HG02973 (cell line): Measurements from ENCODE around the gene DCPS.
"Not testable (repeated sequence)": the region's sequence is repeated elsewhere in the genome, so short reads cannot be mapped to it uniquely, and the experiment has no call there.

ENCODE experiments used
- ATAC-seq: cut with Tn5 transposase; IDR thresholded peaks from one replicate; pipeline ENCODE4 v1.9.1; 2021; ENCODE audit warnings: moderate library complexity; ENCODE audit not compliant: unreplicated experiment

The DCPS gene

GRCh38 chr11:126341760-126342161 is 37.9 kb downstream of the DCPS start:
- ATAC-seq: no peak

- no peak for ATAC-seq
Observed at GRCh38 chr11:126343051-126343450, 39.2 kb downstream of the DCPS start.

GRCh38 chr11:126344141-126345080 is 40.6 kb downstream of the DCPS start:
- ATAC-seq: no peak

- ATAC-seq: no peak
Observed at GRCh38 chr11:126345283-126345682, 41.4 kb downstream of the DCPS start.

GRCh38 chr11:126345759-126346585 is 42.1 kb downstream of the DCPS start:
- ATAC-seq: no peak

- no peak for ATAC-seq
Observed at GRCh38 chr11:126346586-126346940, 42.7 kb downstream of the DCPS start.

- not testable (repeated sequence) for ATAC-seq
Observed at GRCh38 chr11:126346946-126347345, 43.1 kb downstream of the DCPS start.

GRCh38 chr11:126347751-126348668 is 44.1 kb downstream of the DCPS start:
- ATAC-seq: no peak

GRCh38 chr11:126348806-126349582 is 45.1 kb downstream of the DCPS start:
- ATAC-seq: no peak

- ATAC-seq: no peak
Observed at GRCh38 chr11:126350836-126351235, 47.0 kb downstream of the DCPS start.

GRCh38 chr11:126352163-126352562 is 48.3 kb downstream of the DCPS start:
- no peak for ATAC-seq

GRCh38 chr11:126352934-126353801 is 49.3 kb downstream of the DCPS start:
- no peak for ATAC-seq

- ATAC-seq: peak; percentile 37
Observed at GRCh38 chr11:126354631-126355323, 50.9 kb downstream of the DCPS start.

GRCh38 chr11:126355324-126355925 is 51.6 kb downstream of the DCPS start, which contains the start of gene ST3GAL4:
ST3GAL4 (plus strand) TSS chr11:126355686; CDS start chr11:126406156, 50,470 bp downstream.
- ATAC-seq: peak; percentile 51

- peak; percentile 3 for ATAC-seq
Observed at GRCh38 chr11:126355926-126356897, 52.4 kb downstream of the DCPS start.

- no peak for ATAC-seq
Observed at GRCh38 chr11:126357055-126357962, 53.4 kb downstream of the DCPS start.
